HG03175 (cell line): Measurements from ENCODE around the gene C12orf57.

Source experiments
- ATAC-seq: cut with Tn5 transposase; IDR thresholded peaks from one replicate; pipeline ENCODE4 v1.9.1; 2021; ENCODE audit warnings: mild to moderate bottlenecking, moderate library complexity; ENCODE audit not compliant: unreplicated experiment

Gene C12orf57

DNA sequence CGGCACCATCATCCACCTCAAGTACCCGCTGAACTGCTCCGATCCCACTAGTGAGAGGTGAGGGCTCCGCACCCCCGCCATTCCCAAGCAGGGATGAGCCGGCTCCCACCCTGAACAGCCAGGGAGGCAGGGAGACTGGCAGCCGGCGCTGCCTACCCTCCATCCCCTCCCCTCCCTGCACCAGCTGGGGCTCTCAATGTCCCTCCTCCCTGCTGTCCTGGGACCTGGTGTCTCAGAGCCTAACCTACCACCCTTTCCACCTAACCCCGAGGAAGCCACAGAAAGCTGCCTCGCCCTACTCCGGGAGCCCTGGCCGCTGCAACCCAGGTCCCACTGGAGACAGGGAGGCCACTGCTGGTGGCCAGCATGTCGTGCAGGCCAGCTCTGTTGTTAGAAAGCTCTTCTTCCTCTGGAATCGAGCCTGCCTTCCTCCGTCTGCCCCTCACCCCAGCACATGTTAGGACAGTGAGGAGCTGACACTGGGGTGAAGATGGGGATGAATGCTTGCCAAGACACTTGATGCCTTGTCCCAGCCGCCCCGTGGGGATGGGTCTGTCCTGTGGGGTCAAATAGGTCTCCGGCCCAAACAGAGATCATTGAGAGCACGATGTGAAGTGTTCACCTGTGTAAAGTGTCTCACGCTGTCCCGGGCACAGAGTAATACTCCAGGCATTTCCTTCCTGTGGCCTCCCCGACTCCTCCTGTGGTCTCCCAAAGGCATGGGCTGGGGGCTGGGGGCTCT is 8.5 kb downstream of the C12orf57 start:
- ATAC-seq, result no peak

DNA sequence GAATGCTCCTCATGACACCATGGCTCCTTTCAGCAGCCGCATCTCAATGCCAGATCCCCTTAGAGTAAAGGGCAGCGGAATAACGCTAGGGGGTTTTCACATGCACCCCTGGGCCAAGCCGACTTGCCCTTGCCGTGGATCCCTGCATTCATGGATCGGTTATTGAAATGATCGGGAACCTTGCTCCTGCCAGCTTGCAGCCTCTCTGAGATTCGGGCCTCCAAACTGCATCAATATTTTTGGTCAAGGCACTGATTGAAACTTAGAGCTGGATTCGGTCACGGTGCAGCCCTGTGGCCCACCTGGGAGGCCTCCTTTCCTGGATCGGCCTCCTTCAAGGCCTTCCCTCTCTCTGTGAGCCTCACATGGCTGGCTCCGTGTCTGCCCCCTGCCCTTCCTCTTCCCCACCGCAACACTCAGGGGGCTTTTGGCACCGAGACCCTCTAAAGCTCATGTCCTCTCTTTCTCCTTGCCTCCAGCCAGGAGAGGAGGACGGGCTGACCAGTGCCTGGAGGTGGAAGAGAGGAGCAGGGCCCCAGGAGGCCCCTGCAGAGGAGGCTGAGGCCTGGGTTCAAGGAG is 9.1 kb downstream of the C12orf57 start:
- ATAC-seq, result no peak

DNA sequence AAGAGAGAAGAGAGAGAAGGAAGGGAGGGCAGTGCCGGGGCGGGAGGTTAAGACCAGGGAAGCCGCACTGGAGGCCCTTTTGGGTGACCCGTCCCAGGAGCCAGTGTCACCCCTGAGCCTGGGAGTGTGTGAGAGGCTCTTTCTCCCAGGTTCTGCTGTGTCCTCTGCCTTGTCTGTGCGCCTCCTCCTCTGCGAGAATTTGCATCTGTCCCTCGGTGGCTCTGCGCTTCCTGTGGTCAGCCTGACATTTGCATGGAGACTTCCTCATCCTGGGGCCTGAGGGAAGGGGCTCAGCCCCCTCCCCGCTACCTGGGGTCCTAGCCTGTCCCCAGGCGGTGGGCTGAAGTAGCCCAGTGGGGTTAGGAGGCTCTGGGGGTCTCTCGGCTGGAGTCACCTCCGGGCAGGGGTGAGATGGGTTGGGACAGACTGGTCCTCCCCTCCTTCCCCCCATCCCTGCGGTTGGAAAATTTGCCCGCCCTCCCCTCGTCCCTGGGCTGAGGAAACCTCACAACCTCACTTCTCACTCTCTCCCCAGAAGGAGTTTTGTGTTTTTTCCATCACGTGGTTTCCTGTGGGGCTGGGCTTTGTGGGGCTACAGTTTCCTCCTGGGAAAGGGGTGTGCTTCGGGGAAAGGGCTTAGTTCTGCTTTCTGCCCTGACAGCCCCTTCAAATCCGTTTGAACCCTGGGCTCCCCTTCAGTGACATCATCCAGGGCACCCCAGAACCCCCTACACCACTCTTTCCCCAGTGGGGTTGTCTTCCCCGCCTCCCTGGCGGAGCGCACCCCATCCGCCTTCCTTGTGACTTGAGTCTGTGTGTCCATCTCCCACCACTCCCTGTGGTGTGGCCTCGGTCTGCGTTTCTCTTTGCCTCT is 9.9 kb downstream of the C12orf57 start:
- ATAC-seq, result peak; percentile 48

DNA sequence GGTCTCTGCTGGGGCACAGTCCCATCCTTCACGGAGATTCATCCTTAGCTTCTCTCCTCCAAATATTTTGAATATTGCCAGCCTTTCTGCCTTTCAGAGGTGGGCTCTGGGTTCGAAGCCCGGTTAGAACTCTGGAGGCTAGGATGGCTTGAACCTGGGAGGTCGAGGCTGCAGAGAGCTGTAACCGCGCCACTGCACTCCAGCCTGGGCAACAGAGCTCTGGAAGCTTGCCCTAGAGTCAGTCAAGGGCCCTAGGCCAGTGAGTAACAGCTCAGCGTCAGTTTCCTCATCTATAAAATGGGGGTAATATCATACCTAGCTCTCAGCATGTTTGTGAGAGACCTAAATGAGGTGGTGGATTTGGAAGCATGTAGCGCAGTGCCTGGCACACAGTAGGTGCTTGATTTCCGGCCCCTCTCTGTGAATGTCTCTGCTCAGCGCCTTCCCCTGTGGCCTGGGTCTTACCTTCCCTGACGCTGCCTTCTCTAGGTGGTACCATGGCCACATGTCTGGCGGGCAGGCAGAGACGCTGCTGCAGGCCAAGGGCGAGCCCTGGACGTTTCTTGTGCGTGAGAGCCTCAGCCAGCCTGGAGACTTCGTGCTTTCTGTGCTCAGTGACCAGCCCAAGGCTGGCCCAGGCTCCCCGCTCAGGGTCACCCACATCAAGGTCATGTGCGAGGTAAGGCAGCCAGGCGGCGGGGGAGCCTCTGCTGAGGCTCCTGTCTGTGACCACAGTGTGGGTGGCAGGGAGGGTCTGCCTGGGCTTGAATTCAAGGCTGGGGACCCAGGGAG is 10.7 kb downstream of the C12orf57 start:
- ATAC-seq, result no peak

DNA sequence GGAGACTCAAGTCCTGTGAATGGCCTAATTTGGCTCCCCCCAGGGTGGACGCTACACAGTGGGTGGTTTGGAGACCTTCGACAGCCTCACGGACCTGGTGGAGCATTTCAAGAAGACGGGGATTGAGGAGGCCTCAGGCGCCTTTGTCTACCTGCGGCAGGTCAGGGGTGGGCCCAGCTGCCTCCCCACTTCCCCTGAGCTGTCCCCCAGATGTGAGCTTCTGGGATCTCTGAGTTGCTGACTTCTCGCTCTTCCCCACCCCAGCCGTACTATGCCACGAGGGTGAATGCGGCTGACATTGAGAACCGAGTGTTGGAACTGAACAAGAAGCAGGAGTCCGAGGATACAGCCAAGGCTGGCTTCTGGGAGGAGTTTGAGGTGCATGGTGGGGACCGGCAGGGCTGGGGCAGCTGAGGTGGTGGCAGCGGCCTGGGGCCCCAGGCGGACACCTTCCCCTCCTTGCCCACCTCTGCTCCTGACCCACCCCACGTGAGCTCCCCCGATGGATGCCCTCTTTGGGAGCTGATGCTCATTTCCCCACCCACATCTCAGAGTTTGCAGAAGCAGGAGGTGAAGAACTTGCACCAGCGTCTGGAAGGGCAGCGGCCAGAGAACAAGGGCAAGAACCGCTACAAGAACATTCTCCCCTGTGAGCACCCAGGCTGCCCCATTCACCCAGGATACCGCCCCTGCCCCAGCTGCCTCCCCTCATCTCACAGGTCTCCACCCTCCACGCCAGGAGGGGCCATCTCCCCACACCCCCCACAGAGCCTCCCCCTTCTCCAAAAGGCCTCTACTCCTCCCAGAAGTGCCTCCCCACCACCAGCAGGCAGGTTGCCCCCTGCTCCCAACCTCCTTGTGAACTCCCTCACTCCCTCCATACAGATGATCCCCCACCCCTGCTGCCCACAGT is 11.5 kb downstream of the C12orf57 start:
- no peak for ATAC-seq

DNA sequence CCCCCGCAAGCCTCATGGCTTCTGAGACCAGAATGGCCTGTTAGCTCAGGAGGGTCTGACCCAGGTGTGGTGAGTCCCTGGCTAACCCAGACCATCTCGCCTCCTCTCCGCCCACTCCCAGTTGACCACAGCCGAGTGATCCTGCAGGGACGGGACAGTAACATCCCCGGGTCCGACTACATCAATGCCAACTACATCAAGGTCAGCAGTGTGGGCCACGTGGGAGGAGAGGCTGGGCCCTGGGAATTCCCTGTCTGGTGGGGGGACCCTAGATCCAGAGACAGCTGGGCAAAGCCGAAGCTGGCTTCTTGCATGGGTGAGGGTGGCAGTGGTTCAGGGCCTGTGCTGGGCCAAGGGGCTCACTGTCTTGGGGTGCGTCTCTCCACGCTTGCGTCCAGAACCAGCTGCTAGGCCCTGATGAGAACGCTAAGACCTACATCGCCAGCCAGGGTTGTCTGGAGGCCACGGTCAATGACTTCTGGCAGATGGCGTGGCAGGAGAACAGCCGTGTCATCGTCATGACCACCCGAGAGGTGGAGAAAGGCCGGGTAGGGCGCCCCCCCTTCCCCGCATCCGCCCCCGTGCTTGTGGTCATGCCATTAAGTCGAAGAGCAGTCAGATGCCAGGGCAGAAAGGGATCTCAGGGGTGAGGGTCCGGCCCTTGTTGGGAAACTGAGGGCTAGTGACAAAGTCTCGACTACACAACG is 12.4 kb downstream of the C12orf57 start:
- ATAC-seq, result no peak

DNA sequence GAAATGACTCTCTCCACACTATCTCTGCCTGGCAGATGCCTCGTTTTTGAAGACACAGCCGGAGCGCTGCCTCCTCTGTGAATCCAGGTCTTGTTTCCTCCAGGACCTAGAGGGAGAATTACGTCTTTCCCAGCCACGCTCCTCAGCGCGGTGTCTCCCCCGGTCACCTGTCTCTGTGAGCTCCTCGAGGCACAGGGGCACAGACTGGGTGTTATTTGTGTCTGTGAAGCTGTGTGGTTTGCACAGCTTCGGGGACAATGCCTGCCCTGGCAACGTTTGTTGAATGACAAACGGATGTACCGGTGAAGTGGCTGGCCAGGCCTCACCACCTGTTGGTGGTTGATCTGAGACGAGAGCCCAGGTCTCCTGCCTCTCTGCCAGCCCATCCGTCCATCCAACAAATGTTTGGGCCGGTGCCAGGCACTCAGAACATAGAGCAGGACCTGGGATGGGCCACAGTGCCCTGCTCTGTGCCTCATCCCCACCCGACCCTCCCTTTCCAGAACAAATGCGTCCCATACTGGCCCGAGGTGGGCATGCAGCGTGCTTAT is 13.4 kb downstream of the C12orf57 start:
- no peak for ATAC-seq

DNA sequence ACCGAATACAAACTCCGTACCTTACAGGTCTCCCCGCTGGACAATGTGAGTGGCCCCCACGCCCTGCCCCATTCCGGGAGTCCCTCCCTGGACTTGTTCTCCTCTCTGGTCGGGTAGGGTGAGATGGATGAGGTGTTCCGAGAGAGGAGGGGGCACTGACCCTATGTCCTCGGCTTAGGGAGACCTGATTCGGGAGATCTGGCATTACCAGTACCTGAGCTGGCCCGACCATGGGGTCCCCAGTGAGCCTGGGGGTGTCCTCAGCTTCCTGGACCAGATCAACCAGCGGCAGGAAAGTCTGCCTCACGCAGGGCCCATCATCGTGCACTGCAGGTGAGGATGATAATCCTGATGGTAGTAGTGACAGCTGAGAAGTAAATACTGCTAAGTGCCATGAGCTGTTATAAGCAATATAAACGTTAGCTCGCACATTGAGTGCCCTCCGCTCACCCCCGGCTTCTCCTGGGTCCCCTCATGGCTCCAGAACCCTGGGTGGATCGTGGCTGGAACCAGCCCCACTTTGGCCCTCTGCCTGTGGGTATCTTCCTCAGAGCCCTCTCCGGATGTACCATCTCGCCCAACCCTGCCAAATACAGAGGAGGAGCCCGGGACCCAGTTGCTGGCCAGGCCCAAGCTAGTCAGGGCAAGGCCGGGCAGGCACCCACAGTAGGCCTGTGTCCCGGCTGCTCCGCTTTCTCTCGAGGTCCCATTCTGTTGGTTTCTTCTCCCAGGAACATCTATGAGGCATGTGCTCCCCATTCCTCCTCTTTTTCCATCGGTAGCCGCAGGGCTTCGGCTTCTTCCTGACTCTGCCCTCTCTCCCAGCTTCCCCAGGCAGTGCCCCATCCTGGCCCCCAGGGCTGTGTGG is 14.2 kb downstream of the C12orf57 start:
- ATAC-seq, result no peak

DNA sequence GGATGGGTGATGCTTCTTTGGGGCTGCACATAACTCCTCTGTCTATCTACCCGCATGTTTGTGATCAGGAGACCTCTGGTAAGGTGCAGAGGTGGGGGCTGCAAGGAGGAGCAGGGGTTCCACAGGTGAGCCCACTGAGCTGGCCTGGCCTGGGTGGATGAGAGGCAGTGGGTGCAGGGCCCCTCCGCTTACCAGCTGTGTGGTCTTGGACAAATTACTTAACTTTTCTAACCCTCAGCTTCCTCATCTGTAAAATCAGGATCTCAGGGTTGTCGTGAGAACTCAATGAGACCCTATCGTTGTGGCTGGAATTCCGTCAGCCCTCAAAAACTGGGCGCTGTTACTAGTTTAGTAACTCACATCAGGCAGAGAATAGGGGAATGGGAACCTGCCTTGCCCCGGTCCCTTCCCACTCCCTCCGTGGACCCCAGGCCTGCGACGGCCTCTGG is 14.8 kb downstream of the C12orf57 start:
- no peak for ATAC-seq

DNA sequence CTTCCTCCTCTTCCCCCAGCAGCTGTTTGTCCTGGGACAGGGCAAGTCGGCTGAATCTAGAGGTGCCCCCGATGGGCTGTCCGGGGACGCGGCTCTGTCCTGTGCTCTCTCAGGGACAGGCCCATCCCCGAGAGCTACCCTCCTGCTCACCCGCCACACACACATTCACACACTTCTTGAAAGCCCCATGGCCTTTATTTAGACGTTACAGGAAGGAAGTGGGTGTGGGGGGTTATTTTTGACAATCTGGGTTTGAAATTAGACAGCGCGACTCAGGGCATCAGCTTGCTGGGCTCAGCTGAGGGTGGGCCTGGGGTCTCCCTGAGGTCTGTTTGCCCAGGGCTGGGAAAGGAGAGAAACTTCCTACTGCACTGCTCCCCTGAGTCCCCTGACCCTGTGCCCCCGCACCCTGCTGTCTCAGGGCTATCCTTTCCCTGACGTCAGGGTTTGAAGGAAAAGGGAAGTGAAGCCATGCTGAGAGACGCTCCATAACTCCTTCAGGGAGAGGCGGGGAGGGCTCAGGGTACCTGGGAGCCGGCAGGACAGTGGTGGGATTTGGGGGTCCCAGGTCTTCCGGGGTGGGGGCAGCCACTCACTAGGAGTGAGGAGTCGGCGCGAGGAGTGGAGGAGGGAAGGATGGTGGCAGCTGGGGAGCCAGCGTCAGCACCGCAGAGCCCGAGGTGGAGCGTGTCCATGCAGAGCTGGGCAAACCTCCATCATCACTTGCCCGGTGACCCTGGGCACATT is 15.4 kb downstream of the C12orf57 start:
- peak; percentile 62 for ATAC-seq

DNA sequence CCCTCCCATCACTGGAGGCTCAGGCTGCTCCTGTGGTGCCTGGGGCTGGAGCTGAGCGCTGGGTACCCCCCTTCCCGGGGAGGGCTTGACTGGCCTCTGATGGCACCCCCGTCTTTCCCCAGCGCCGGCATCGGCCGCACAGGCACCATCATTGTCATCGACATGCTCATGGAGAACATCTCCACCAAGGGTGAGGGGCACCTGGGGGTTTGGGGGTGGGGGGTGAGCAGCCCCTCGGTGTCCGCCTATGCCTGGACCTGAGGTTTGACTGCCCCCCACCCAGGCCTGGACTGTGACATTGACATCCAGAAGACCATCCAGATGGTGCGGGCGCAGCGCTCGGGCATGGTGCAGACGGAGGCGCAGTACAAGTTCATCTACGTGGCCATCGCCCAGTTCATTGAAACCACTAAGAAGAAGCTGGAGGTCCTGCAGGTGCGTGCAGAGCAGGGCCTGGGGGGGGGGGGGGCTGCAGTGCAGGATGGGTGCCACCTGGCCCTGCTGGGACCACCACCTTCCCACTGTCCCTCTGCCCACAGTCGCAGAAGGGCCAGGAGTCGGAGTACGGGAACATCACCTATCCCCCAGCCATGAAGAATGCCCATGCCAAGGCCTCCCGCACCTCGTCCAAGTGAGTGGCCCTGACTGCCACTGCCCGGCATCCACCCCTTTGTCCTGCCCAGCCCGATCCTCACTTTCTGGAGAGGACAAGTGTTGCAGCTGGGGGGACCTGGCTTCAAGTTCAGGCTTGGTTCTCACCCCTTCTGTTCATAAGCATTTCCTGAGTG is 16.2 kb downstream of the C12orf57 start:
- ATAC-seq, result no peak

DNA sequence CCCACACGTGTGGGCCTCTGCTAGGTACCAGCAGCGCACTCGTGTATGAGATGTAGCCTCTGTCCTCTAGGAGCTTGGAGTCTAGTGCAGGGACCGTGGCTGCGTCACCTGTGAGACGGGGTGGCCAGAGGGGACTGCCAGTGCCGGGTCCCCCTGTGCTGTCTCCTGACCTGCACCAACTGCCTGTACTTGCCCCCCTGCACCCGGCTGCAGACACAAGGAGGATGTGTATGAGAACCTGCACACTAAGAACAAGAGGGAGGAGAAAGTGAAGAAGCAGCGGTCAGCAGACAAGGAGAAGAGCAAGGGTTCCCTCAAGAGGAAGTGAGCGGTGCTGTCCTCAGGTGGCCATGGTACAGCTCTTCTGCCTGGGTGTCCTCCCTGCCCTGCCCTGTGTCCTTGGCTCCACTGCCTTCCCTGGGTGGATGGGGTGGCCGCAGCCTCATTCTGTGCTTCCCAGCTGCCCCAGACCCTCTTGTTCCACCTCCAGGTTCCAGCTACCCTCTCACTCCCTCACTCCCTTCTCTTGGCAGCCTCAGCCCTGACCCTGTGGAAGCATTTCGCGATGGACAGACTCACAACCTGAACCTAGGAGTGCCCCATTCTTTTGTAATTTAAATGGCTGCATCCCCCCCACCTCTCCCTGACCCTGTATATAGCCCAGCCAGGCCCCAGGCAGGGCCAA is 16.9 kb downstream of the C12orf57 start:
- ATAC-seq, result no peak

DNA sequence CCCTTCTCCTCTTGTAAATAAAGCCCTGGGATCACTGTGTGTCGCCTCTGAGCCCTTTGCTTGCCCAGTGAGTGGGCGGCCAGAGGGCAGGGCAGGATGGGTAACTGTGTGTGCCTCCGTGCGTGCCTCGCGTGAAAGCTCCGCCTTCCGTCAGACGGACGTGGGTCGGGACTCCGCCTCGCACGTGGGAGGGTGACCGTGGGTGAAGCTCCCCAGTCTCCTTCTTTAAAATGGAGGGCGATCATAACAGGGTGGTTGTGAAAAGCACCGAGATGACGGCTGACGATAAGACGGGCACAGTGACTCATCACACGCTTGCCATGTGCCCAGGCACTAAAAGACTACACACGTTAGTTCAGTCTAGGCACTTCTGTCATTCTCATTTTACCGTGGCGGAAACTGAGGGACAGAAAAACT is 17.5 kb downstream of the C12orf57 start:
- ATAC-seq, result no peak

DNA sequence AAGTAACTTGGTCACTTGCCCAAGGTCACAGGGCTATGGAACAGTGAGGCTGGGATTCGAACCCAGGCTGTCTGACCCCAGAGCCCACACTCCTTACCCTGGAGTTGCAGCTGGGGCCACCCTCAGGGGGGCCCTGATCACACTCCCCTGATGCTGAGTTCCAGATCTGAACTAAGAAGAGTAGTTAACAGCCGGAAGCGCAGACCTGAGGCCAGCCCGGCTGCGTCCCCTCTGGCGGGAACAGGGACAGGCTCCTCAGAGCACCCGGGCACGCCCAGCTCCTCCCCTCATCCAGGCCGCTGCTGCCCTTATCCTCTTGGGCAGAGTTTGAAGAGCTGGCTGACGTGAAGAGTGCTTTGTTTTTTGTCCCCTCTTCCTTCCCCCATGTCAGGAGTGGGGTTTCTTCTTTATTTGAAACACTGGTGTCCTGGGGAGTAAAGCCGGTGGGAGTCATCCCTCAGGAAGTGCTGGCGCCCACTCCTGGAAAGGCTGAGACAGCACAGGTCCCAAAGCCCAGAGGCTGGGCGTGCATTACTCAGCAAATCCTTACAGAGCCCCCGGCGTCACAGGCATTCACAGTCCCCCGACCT is 18.0 kb downstream of the C12orf57 start:
- no peak for ATAC-seq

DNA sequence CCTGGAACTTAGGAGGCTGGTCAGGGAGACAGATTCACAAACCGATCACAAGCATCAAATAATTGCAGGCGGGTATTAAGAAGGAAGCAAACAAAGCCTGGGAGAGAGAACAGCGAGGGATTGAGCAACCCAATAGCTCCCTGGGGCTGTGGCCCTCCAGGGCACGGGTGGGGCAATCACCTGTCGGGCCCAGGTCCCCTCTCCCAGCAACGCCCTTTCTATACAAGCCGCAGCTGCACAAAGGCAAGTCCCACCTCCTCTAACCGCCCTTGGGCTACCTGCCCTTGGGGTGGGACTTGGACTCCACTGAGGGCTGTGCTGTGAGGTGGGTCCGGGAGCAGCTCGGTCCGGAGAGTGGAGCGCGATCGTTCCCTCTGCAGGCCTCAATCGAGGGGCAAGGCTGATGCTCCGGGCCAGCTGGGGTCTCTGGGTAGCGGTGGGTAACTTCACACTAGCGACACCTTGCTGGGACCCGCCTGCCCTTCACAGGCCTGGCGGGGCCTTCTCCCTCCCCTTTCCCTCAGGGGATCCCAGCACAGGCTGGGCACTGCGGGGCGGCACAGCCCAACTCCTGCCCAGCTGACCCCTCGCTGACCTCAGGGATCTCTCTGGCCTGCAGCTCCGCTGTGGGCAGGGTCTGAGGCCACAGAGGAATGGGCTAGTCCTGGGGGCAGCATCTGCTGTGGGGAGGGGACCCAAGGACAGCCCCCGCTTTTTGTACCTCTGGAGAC is 18.6 kb downstream of the C12orf57 start:
- no peak for ATAC-seq
